Stimulated activated CD4-positive, alpha-beta T cell treated with anti-CD3 and anti-CD28 coated beads, Interleukin-1b, Interleukin-23, amount 100 ng/mL, for 24 hours (primary cell): ENCODE measurements around the gene COL23A1.

Source experiments
- DNase-seq, 4 experiments: peaks; one replicate each; pipeline ENCODE4 v3.0.0-alpha.2; 2020; ENCODE audit warnings: low read depth in 4 of 4, low spot score in 1 of 4

Gene COL23A1

GRCh38 chr5:178218237-178218776 is 371.9 kb downstream of the COL23A1 start:
- no peak for DNase-seq

DNA sequence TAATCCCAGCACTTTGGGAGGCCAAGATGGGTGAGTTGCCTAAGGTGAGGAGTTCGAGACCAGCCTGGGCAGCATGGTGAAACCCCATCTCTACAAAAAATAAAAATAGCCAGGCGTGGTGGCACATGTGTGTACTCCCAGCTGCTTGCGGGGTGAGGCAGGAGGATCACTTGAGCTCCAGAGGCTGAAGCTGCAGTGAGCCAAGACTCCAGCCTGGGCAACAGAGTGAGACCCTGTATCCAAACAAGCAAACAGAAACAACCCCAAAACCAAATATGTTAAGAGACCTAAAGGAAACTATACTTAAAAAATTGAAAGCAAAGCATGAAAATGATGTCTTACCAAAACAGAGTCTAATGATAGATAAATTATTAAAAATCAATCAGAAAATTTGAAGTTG is 373.4 kb downstream of the COL23A1 start:
- no peak for DNase-seq

DNA sequence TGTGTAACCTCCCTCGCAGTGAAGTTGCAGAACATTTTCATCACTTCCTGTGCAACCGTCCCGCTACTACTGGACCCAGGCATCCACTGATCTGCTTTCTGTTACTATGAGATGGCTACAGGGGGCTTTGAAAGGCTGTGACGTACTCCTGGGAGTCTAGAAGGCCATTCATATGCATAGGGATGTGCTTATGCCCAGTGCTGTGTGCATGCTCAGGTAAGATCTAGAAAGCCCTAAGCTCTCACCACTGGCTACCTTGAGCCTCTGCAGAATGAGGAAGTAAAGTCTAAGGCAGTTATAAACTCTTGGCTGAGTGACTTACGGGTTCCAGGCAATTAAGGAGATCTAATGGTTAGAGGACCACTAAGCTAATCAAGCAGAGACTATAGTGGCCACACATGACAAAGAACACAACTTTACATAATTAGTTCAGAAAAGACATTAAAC is 374.1 kb downstream of the COL23A1 start:
- DNase-seq: no peak

- no peak for DNase-seq
Observed at GRCh38 chr5:178215280-178216002, 374.8 kb downstream of the COL23A1 start.

- no peak for DNase-seq
Observed at GRCh38 chr5:178214160-178214803, 375.9 kb downstream of the COL23A1 start.

GRCh38 chr5:178213748-178214151 is 376.4 kb downstream of the COL23A1 start:
- DNase-seq: no peak

DNA sequence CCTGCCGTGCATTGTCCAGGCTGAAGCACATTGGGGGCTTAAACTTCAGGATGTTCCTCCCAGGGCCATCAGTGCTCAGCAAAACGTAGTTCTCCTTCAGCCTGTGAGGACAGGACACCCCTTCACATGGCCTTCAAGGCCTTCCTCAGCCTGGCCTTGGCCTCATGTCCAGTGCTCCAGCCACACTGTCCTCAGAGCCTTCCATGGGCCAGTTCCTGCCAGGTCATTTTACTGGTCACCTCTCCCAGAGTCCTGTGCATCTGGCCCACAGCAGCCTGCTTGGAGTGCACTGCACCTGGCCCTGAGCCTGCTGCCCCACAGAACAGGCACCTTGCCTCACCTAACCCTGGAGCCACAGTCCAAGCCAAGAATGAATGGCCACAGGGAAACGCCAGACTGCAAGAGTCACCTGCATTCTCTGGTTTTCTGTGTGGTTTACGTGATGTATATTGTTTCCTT is 377.2 kb downstream of the COL23A1 start:
- DNase-seq: no peak

DNA sequence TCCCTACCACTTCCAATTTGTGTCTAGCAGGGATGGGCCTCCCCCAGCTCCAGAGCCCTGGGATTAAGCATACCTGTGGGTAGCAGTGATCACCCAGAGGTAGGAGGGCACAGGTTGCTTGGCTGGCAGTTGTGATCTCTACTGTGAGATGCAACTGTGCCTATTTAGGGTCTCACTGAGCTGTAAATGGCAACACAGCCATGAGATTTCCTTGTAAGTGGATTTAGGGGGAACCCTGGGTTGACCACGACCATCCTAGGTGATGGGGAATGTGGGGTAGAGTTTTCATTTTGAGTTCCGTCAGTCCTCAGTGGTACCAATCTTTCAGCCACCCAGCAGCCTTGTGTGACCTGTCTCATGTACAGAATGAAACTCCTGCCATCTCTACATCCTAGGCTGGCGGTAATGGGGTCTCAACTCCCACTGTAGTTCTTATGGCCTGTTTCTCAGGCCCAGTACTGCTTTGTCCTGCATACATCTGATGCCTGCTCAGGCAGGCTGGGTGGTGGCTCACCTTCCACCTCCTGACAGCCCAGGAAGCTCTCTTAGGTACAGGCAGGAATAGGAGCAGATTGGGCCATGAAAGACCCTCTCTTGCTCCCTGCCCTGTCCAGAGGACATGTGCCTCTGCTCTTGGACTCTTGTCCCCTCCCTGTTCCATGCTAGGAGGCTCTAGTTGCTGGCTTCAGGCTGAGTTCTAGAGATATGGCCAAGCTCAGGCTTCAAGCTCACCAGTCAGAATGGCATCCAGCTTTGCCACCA is 377.8 kb downstream of the COL23A1 start:
- no peak for DNase-seq

DNA sequence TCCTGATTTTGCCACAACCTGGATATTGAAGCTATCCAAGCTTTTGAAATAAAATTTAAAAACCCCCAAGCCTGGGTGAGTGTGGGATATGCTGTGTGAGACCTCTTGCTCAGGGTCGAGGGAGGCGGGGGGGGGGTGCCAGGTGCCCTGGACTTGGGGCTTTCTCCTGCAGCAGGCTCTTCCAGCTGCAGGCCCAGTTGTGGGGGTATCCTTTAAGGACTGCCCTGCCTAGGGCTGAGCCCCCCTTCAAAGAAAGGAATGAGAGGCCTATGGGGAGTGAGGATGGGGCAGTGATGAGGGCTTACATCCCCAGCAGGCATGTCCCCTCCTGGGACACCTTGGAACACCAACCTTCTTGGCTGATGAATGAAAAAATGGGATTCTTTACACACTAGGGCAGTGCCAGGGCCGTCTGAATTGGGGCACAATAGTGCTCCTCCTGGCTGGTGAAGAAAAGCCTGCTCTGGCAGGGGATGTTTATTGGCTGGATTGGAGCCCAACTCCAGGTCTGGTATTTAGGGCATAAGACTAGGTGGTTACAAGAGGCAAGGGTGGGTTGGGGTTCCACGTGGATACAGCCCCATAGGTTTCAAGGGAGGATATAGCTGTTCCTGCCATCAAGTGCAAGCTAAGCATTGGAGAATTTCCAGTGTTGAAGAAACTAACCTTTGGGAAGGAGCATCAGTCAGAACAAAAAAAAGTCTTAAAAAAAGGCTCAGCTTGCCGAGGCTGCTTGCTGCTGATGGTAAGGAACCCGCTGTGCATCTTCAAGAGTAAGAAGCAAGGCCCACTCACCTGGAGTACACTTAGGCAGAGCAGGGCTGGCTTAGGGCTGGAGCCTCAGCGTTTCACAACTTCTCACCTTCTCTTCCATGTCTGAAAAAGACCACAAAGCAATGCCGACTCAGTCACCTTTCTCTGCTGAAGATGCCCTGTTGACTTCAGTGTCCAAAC is 378.8 kb downstream of the COL23A1 start:
- no peak for DNase-seq

GRCh38 chr5:178210686-178211085 is 379.5 kb downstream of the COL23A1 start:
- DNase-seq: no peak

DNA sequence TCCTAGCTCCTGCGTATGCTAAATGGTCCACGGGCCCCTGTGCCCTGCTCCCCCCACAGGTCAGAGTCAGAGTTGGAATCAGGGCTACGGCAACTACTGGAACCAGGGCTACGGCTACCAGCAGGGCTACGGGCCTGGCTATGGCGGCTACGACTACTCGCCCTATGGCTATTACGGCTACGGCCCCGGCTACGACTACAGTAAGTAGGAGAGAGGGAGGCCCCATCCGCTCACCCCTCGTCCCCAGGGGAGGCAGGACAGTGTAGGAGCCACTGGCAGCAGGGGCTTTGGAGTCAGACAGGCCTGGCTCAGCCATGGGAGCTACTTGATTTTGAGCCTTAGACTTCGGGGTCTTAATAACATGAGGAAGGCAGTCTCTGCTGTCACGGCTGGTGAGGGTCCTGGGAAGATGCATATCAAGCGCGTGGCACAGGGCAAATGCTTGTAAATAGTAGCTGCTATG is 380.1 kb downstream of the COL23A1 start:
- no peak for DNase-seq

GRCh38 chr5:178209334-178210072 is 380.7 kb downstream of the COL23A1 start:
- no peak for DNase-seq

GRCh38 chr5:178208540-178209227 is 381.5 kb downstream of the COL23A1 start:
- DNase-seq: no peak

DNA sequence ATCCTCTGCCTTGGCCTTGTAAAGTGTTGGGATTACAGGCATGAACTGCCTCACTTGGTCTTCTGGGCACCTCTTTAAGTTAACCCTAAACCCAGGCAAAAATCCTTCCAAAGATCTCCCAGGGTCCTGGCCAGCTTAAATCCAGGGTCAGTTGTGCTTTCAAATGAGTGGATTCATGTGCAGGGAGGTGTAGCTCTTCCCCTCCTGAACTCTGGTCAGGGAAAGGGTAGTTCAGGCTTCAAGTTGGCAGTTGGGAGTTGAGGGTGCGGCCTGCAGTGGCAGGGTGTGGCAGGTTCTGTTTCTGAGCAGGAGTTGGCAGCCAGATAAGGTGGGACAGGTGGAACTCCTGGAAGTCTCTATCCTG is 382.3 kb downstream of the COL23A1 start:
- DNase-seq: no peak

- no peak for DNase-seq
Observed at GRCh38 chr5:178207183-178207916, 382.8 kb downstream of the COL23A1 start.

DNA sequence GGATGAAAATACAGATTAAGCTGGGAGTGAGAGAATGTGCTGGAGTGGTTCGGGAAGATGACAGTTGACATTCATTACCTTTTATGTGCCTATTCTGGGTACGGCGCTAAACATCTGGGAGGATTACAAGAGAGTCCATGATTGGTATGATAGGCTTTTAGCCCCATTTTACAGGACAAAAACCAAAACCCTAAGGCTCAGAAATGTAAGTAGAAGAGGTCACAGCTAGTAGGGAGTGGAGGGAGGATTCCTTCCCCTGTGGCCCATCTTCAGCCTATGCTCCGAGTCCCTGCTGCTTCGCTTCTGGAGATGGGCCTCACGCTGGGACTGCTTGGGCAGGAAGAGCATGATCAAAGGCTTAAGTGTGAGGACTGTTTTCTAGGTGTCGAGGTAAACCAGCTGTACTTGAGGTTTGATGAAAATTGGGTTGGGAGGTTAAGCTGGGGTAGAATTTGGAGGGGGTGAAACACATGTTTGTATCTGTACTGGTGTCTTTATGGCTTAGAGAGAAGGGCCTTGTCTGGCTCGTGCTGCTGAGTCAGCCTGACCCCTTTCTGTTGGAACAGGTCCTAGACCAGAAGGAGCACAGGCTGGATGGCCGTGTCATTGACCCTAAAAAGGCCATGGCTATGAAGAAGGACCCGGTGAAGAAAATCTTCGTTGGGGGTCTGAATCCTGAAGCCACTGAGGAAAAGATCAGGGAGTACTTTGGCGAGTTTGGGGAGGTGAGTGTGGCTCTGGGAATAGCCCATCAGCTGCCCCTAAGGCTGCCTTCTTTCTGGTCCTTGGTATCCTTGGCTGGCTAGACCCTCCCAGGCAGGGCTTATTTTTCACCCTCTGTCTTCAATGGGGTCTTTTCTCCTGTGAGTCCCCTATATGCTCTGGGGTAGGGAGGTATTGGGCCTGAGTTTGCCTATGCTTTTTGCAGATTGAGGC is 383.8 kb downstream of the COL23A1 start:
- no peak for DNase-seq

DNA sequence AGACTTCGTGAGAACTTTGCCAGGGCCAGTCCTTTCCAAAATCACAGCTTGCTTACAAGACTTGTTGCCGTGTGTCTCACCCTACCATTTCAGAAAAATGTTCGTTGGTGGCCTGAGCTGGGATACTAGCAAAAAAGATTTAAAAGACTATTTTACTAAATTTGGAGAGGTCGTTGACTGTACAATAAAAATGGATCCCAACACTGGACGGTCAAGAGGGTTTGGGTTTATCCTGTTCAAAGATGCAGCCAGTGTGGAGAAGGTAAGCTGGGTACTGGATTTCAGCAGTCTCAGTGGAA is 384.5 kb downstream of the COL23A1 start:
- DNase-seq: no peak
